B cell (primary cell): ENCODE data around the gene C14orf119. TPM values are rescaled to one million over a fixed set of nuclear protein-coding genes. Genes with fewer than 3 reads are reported as not detected.
A peak's percentile ranks its signal among the peaks of the same experiment; 100 is the strongest.

Experiments used
- ATAC-seq: fragments of 200-7000 bp; cut with Tn5 transposase; one replicate; pipeline ENCODE4 v1.10.0; 2021; ENCODE audit warnings: low read depth, mild to moderate bottlenecking, moderate number of reproducible peaks, moderate library complexity
- CTCF ChIA-PET: fragments of 350-600 bp; sonication (Branson Sonifier 250); formaldehyde crosslinking; loops from one replicate; lab custom pipeline; 2021; ENCODE audit warnings: antibody characterized with exemption, inconsistent platforms; lab: Charles Lee
- POLR2A ChIA-PET: fragments of 350-600 bp; sonication (Branson Sonifier 250); formaldehyde crosslinking; loops from one replicate; lab custom pipeline; 2021; ENCODE audit warnings: antibody characterized with exemption; lab: Charles Lee
- DNase-seq: peaks from one replicate; pipeline ENCODE4 v3.0.0; 2013
- H2AFZ ChIP-seq: 2 replicates; pipeline ENCODE4 v1.6.1; 2012; ENCODE audit warnings: mild to moderate bottlenecking, low read depth, low read length; ENCODE audit not compliant: insufficient read depth, poor library complexity, severe bottlenecking
- H3K27ac ChIP-seq, 2 donors: 1 replicate in 1 of 2; 2 replicates in 1 of 2; pipeline ENCODE4 v1.5.1; 2012 to 2013; ENCODE audit warnings: low read length in 2 of 2, mild to moderate bottlenecking in 2 of 2, moderate library complexity in 1 of 2
- H3K27me3 ChIP-seq, 4 experiments: fragments of 200-600 bp in 1 of 4; sonication (generic) in 1 of 4; replicated peaks in 1 of 4; 1 replicate in 2 of 4; 2 replicates in 2 of 4; pipeline versions ENCODE4 v1.6.1 to v1.7.0; 2013 to 2016; ENCODE audit warnings: low read length in 3 of 4, mild to moderate bottlenecking in 2 of 4, mixed read lengths in 1 of 4, moderate library complexity in 1 of 4; ENCODE audit not compliant: insufficient read depth in 4 of 4, control insufficient read depth in 3 of 4; ENCODE audit errors: control extremely low read depth in 1 of 4
- H3K36me3 ChIP-seq, 2 experiments: replicated peaks in 1 of 2; 1 replicate in 1 of 2; 2 replicates in 1 of 2; pipeline versions ENCODE4 v1.6.1 to v1.7.1; 2013; ENCODE audit warnings: low read length in 1 of 2; ENCODE audit not compliant: insufficient read depth in 2 of 2, control insufficient read depth in 1 of 2; ENCODE audit errors: control extremely low read depth in 1 of 2, extremely low read depth in 1 of 2
- H3K4me1 ChIP-seq, 2 donors: fragments of 200-600 bp in 1 of 2; sonication (generic) in 1 of 2; 1 replicate in 1 of 2; 2 replicates in 1 of 2; pipeline versions ENCODE4 v1.5.1 to v1.6.1; 2013 to 2017; ENCODE audit warnings: low read length in 2 of 2; ENCODE audit not compliant: control insufficient read depth in 2 of 2, insufficient read depth in 2 of 2
- H3K4me2 ChIP-seq: replicated peaks from 2 replicates; pipeline ENCODE3; 2012; ENCODE audit warnings: mild to moderate bottlenecking, low read depth, low read length; ENCODE audit not compliant: poor library complexity, severe bottlenecking
- H3K4me3 ChIP-seq, 5 experiments: fragments of 200-600 bp in 1 of 5; sonication (generic) in 1 of 5; 1 replicate in 3 of 5; 2 replicates in 2 of 5; pipeline versions ENCODE4 v1.5.1 to v1.7.0; 2011 to 2016; ENCODE audit warnings: low read length in 4 of 5, mild to moderate bottlenecking in 4 of 5, low read depth in 2 of 5, control low read depth in 1 of 5, moderate library complexity in 1 of 5; ENCODE audit not compliant: insufficient read depth in 1 of 5; ENCODE audit errors: control extremely low read depth in 1 of 5, extremely low read depth in 1 of 5
- H3K79me2 ChIP-seq: fragments of 200-600 bp; sonication (generic); one replicate; pipeline ENCODE4 v1.6.0; 2016; ENCODE audit warnings: low read length; ENCODE audit not compliant: control insufficient read depth, insufficient read depth
- H3K9ac ChIP-seq: fragments of 200-600 bp; sonication (generic); 2 replicates; pipeline ENCODE4 v1.6.1; 2017; ENCODE audit warnings: mild to moderate bottlenecking, low read length, moderate library complexity
- H3K9me3 ChIP-seq, 3 donors: one replicate each; pipeline versions ENCODE4 v1.6.1 to v1.7.1; 2013; ENCODE audit warnings: low read length in 2 of 3; ENCODE audit not compliant: control insufficient read depth in 2 of 3, insufficient read depth in 1 of 3; ENCODE audit errors: control extremely low read depth in 1 of 3
- H4K20me1 ChIP-seq: 2 replicates; pipeline ENCODE4 v1.6.0; 2012; ENCODE audit warnings: mild to moderate bottlenecking, low read length; ENCODE audit not compliant: insufficient read depth, control insufficient read depth, poor library complexity, severe bottlenecking
- H3K27ac Mint-ChIP-seq: one replicate; pipeline ENCODE4 v1.8.0; 2021; ENCODE audit warnings: mixed read lengths
- H3K27me3 Mint-ChIP-seq: one replicate; pipeline ENCODE4 v1.8.0; 2021; ENCODE audit warnings: mixed read lengths
- H3K4me1 Mint-ChIP-seq: one replicate; pipeline ENCODE4 v1.8.0; 2021; ENCODE audit warnings: mixed read lengths
- H3K4me3 Mint-ChIP-seq: one replicate; pipeline ENCODE4 v1.8.0; 2021; ENCODE audit warnings: mixed read lengths
- H3K9me3 Mint-ChIP-seq: one replicate; pipeline ENCODE4 v1.8.0; 2022; ENCODE audit warnings: mixed read lengths; ENCODE audit not compliant: insufficient read depth
- CTCF ChIP-seq: fragments of 200-600 bp; IDR thresholded peaks from one replicate; pipeline ENCODE4 v1.8.0; 2022; ENCODE audit warnings: antibody characterized with exemption, mild to moderate bottlenecking
- EZH2 ChIP-seq: IDR thresholded peaks from 2 replicates; pipeline ENCODE4 v1.6.1; 2012; ENCODE audit warnings: borderline replicate concordance, low read depth, mild to moderate bottlenecking, moderate library complexity, low read length; ENCODE audit not compliant: insufficient read depth, poor library complexity, severe bottlenecking
- WGBS: methylation state at CpG from one replicate; pipeline ENCODE4 v1.1.5; 2013; ENCODE audit warnings: missing lambda C conversion rate; ENCODE audit not compliant: insufficient coverage; 5-methylcytosine and 5-hydroxymethylcytosine counted together
- intact Hi-C: fragments of 100-400 bp; cut with micrococcal nuclease; formaldehyde crosslinking; loops from one replicate; pipeline ENCODE4 v1.10.0; 2022
- polyA plus RNA-seq: library from polyadenylated mRNA; depleted of rRNA; stranded (reverse); fragments of >200 nt; gene quantifications from 2 replicates; pipeline ENCODE4 v1.2.3, GENCODE V29; 2012
- total RNA-seq, 2 donors: library from RNA; stranded (reverse); fragments of 120-200 nt in 1 of 2; gene quantifications; 1 replicate in 1 of 2; 2 replicates in 1 of 2; pipeline versions ENCODE4 v1.2.3 to v1.2.4, GENCODE V29; 2013 to 2022

Gene C14orf119
- total and polyA plus RNA-seq, 2 donors (not counting 1 experiment from before 2014, with no cell fraction given) = 12.2 to 30.6 TPM

- peaks cover 19% of the 10 kb centered on the region for H3K79me2 ChIP-seq
- CTCF ChIA-PET = interaction anchor here (1.0 to 3.4 kb wide), 24 partner anchors 8 to 694 kb away, joined by 3 to 33 read pairs (median 6); partner anchors contain the start of genes ACIN1, C14orf119 and SLC7A8
- no peak overlapping the region for H3K27ac ChIP-seq
- TF ChIP-seq EZH2 (no peak), CTCF (no peak)
- H3K4me2 ChIP-seq = no peak overlapping the region
- no peaks in the 10 kb centered on the region for H3K27me3 Mint-ChIP-seq
- H3K9me3 ChIP-seq = no peaks in the 10 kb centered on the region
- ATAC-seq (no peak), DNase-seq (no peak)
- peak overlapping the region; percentile 16 for H3K27ac Mint-ChIP-seq
- no peak overlapping the region for H2AFZ ChIP-seq
- no peak overlapping the region for H3K9ac ChIP-seq
- H3K9me3 Mint-ChIP-seq = no peaks in the 10 kb centered on the region
- H3K27me3 ChIP-seq = no peaks in the 10 kb centered on the region
- H3K4me1 Mint-ChIP-seq = peaks cover 2% of the 10 kb centered on the region
- H3K4me3 ChIP-seq = no peak overlapping the region
- H3K4me1 ChIP-seq = no peaks in the 10 kb centered on the region
- no peak overlapping the region for H3K4me3 Mint-ChIP-seq
- H3K36me3 ChIP-seq = peaks cover 23 to 84% of the 10 kb centered on the region in 2 experiments
- peaks cover 36% of the 10 kb centered on the region for H4K20me1 ChIP-seq
- intact Hi-C loops = loop anchor here (2.0 kb wide), 1 partner anchor 17 kb away; the partner anchor contains the start of genes ACIN1 and C14orf119
- POLR2A ChIA-PET = no interaction called here
- 93% methylated on average over 4 of the region's 5 CpGs for WGBS
Measured at GRCh38 chr14:23077962-23078361, 17.3 kb upstream of the C14orf119 start.

DNA sequence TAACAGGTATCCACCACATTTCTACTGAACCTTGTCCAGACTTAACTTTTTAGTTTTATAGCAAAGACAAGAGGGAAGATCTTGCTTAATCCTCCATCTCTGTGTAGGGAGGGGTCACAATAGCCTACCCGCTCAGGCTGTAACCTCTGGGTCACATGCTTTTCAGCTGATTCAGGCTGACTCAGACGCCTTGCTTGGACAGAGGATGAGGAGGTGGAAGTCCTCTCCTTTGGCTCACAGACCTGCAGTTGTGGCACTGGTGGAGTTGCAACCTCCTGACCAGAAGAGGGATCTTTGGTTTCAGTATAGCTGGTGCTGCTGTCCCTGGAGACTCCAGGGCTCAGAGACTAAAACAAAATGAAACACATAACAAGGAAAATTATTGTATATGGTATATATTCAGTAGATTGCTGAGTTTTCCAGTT lies 16.6 kb upstream of the C14orf119 start:
- H3K79me2 ChIP-seq = peaks cover 22% of the 10 kb centered on the region
- no peak overlapping the region for H3K4me3 ChIP-seq
- H4K20me1 ChIP-seq = peaks cover 43% of the 10 kb centered on the region
- H3K27ac Mint-ChIP-seq = no peak overlapping the region
- CTCF ChIA-PET = interaction anchor here (0.7 to 3.4 kb wide), 9 partner anchors 7 to 301 kb away, joined by 3 to 33 read pairs (median 6); partner anchors contain the start of genes ACIN1, C14orf119 and SLC7A8
- DNase-seq = no peak
- no peak overlapping the region for H3K4me3 Mint-ChIP-seq
- no peak overlapping the region for H3K9ac ChIP-seq
- H3K36me3 ChIP-seq = peaks cover 23 to 87% of the 10 kb centered on the region in 2 experiments
- H3K27me3 ChIP-seq = no peaks in the 10 kb centered on the region
- POLR2A ChIA-PET = no interaction called here
- peaks cover 2% of the 10 kb centered on the region for H3K4me1 Mint-ChIP-seq
- H3K27me3 Mint-ChIP-seq = no peaks in the 10 kb centered on the region
- no peaks in the 10 kb centered on the region for H3K9me3 Mint-ChIP-seq
- WGBS = 67% methylated on average over 2 of the region's 2 CpGs
- H3K27ac ChIP-seq = no peak overlapping the region
- H3K4me1 ChIP-seq = no peaks in the 10 kb centered on the region
- TF ChIP-seq EZH2 = no peak
- intact Hi-C loops = no loop called here
- H3K4me2 ChIP-seq = no peak overlapping the region
- no peaks in the 10 kb centered on the region for H3K9me3 ChIP-seq
- ATAC-seq = no peak
- no peak overlapping the region for H2AFZ ChIP-seq
